Measurements from ENCODE around the gene CLEC14A. TPM values are rescaled to one million over a fixed set of nuclear protein-coding genes. Genes with fewer than 3 reads are reported as not detected.

Gene CLEC14A
- polyA plus RNA-seq, 1 of the 3 experiments (the other 2 are of a cell fraction), result 0.02 TPM

DNA sequence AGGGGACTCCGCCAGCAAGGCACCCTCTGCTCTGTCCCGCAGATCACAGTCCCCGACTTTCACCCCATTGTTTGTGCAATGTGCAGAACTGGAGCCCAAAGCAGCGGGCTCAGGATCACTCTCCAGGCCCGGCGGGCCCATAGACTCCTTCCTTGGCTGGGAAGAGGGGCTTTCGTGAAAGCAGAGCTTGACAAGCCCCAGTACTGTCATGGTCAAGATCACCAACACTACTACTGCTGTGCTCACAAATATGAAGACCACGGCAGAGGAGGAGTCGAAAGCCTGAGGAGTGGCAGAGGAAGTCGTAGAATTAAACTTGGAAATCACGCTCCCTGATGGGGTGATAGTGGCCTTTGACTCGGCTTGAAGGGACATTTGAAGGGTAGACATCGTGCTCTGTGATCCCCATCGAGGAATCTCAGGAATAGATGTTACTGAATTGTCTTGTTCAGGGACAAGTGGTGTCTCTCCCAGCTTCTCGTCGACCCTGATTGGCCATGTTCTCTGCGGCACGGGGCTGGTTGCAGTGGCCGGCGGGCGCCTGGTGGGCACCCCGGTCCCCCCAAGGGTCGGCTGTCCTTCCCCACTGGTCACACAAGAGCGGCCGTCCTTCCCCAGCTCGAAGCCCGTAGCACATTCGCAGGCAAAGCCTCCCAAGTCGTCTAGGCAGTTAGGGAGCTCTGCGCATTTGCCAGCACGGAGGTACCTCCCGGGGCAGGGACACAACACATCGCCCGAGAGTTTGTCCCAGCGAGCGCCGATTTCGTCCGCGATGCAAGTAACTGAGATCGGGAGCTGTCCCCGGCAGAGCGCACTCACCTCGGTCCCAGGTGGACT lies 1.1 kb downstream of the CLEC14A start:
- no peak overlapping the region for H3K9ac ChIP-seq
- no peak overlapping the region for H3K4me3 ChIP-seq (ENCODE audit: low read depth in 2 of 2, low read length in 1 of 2)
- CTCF ChIA-PET, result no interaction called here

GRCh38 chr14:38253676-38254075 lies 2.2 kb downstream of the CLEC14A start:
- Histone ChIP-seq H3K27me3 (ENCODE audit: insufficient read depth) (no peaks in the 10 kb centered on the region; the same call in 1 of the 2 replicates), H3K4me3 (ENCODE audit: low read depth in 2 of 2, low read length in 1 of 2) (no peak overlapping the region), H3K79me2 (ENCODE audit: insufficient read depth) (no peaks in the 10 kb centered on the region), H3K9me3 (no peaks in the 10 kb centered on the region), H3F3A (replicated peaks; ENCODE audit: insufficient read depth) (no peaks in the 10 kb centered on the region), H3K4me1 (ENCODE audit: control insufficient read depth in 1 of 2, insufficient read depth in 2 of 2, low read depth in 1 of 2, low read length in 1 of 2) (no peaks in the 10 kb centered on the region), H3K4me2 (no peak overlapping the region), H3K27ac (ENCODE audit: low read depth in 2 of 2, low read length in 1 of 2) (no peak overlapping the region), H3K9me2 (no peaks in the 10 kb centered on the region), H3K36me3 (replicated peaks in 1 of 2; ENCODE audit: control insufficient read depth in 1 of 2, insufficient read depth in 2 of 2, low read length in 1 of 2) (no peaks in the 10 kb centered on the region), H2AFZ (ENCODE audit: low read depth) (no peak overlapping the region), H3K9ac (no peak overlapping the region), H4K20me1 (ENCODE audit: insufficient read depth) (no peaks in the 10 kb centered on the region)
- ChIA-PET CTCF (no interaction called here), POLR2A (no interaction called here)
- TF ChIP-seq USF1 (IDR thresholded peaks at IDR 0.05; ENCODE audit: borderline replicate concordance, low read depth) (no peak), FOXM1 (IDR thresholded peaks at IDR 0.05; ENCODE audit: low read depth) (no peak), JUND (IDR thresholded peaks at IDR 0.05) (no peak), MEF2A (IDR thresholded peaks at IDR 0.05; ENCODE audit: borderline replicate concordance, low read depth) (no peak), GATA2 (CRISPR knock-in tag; IDR thresholded peaks at IDR 0.05) (no peak), YY1 (IDR thresholded peaks at IDR 0.05; ENCODE audit: low read depth) (no peak), SIN3A (IDR thresholded peaks at IDR 0.05; ENCODE audit: borderline replicate concordance, low read depth, low read length) (no peak), RCOR1 (IDR thresholded peaks at IDR 0.05; ENCODE audit: low read length) (no peak), CTCF (IDR thresholded peaks at IDR 0.05) (no peak), NFIC (IDR thresholded peaks at IDR 0.05; ENCODE audit: borderline replicate concordance) (no peak)
- TF ChIP-seq, protein P1, sequence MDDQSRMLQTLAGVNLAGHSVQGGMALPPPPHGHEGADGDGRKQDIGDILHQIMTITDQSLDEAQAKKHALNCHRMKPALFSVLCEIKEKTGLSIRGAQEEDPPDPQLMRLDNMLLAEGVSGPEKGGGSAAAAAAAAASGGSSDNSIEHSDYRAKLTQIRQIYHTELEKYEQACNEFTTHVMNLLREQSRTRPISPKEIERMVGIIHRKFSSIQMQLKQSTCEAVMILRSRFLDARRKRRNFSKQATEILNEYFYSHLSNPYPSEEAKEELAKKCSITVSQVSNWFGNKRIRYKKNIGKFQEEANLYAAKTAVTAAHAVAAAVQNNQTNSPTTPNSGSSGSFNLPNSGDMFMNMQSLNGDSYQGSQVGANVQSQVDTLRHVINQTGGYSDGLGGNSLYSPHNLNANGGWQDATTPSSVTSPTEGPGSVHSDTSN (IDR thresholded peaks at IDR 0.05), result no peak
- TF ChIP-seq, protein P2, sequence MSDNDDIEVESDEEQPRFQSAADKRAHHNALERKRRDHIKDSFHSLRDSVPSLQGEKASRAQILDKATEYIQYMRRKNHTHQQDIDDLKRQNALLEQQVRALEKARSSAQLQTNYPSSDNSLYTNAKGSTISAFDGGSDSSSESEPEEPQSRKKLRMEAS (IDR thresholded peaks at IDR 0.05; ENCODE audit: low read depth), result no peak
- 9% methylated on average over 4 of the region's 4 CpGs for WGBS (ENCODE audit: low lambda C conversion rate)
- no peak for DNase-seq

More for the DNA sequence above, 1.1 kb downstream of the CLEC14A start:
- Histone ChIP-seq H3K4me2 (no peak overlapping the region), H2AFZ (ENCODE audit: low read depth) (no peak overlapping the region), H3K9me2 (no peaks in the 10 kb centered on the region), H3K4me1 (ENCODE audit: control insufficient read depth in 1 of 2, insufficient read depth in 2 of 2, low read depth in 1 of 2, low read length in 1 of 2) (no peaks in the 10 kb centered on the region), H3K36me3 (replicated peaks in 1 of 2; ENCODE audit: control insufficient read depth in 1 of 2, insufficient read depth in 2 of 2, low read length in 1 of 2) (no peaks in the 10 kb centered on the region), H3F3A (replicated peaks; ENCODE audit: insufficient read depth) (no peaks in the 10 kb centered on the region), H3K9me3 (no peaks in the 10 kb centered on the region), H3K79me2 (ENCODE audit: insufficient read depth) (no peaks in the 10 kb centered on the region), H4K20me1 (ENCODE audit: insufficient read depth) (no peaks in the 10 kb centered on the region), H3K27ac (ENCODE audit: low read depth in 2 of 2, low read length in 1 of 2) (no peak overlapping the region), H3K27me3 (ENCODE audit: insufficient read depth) (no peaks in the 10 kb centered on the region; the same call in 1 of the 2 replicates)
- WGBS (ENCODE audit: low lambda C conversion rate), result 12% methylated on average over 6 of the region's 44 CpGs
- no peak for TF ChIP-seq TAF1 (IDR thresholded peaks at IDR 0.05; ENCODE audit: borderline replicate concordance, low read depth, low read length)
- no peak for TF ChIP-seq SMC3 (IDR thresholded peaks at IDR 0.05; ENCODE audit: low read depth, low read length)
- TF ChIP-seq FOXM1 (IDR thresholded peaks at IDR 0.05; ENCODE audit: low read depth), result no peak
- POLR2A ChIA-PET, result no interaction called here
- DNase-seq, result no peak

All from SK-N-SH (cell line).